ENCODE results near the gene COL4A6. TPM values are rescaled to one million over a fixed set of nuclear protein-coding genes. Genes with fewer than 3 reads are reported as not detected.
A peak's percentile ranks its signal among the peaks of the same experiment; 100 is the strongest.

Gene COL4A6
- total RNA-seq, 1 donor from 2014 or later, result 21.1 TPM

- FAIRE-seq (peak; percentile 13), DNase-seq (ENCODE audit: low read depth) (peak; percentile 67)
- Histone ChIP-seq H3K27me3 (ENCODE audit: control insufficient read depth, insufficient read depth, low read length) (no peaks in the 10 kb centered on the region), H3K4me3 (ENCODE audit: low read depth, low read length) (no peak overlapping the region), H3K36me3 (ENCODE audit: control insufficient read depth, insufficient read depth, low read length) (no peaks in the 10 kb centered on the region)
- TF ChIP-seq, protein P1, sequence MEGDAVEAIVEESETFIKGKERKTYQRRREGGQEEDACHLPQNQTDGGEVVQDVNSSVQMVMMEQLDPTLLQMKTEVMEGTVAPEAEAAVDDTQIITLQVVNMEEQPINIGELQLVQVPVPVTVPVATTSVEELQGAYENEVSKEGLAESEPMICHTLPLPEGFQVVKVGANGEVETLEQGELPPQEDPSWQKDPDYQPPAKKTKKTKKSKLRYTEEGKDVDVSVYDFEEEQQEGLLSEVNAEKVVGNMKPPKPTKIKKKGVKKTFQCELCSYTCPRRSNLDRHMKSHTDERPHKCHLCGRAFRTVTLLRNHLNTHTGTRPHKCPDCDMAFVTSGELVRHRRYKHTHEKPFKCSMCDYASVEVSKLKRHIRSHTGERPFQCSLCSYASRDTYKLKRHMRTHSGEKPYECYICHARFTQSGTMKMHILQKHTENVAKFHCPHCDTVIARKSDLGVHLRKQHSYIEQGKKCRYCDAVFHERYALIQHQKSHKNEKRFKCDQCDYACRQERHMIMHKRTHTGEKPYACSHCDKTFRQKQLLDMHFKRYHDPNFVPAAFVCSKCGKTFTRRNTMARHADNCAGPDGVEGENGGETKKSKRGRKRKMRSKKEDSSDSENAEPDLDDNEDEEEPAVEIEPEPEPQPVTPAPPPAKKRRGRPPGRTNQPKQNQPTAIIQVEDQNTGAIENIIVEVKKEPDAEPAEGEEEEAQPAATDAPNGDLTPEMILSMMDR (IDR thresholded peaks at IDR 0.05; ENCODE audit: insufficient read depth, low read length, severe bottlenecking), result no peak
Measured at GRCh38 chrX:108268434-108269080, 169.7 kb downstream of the COL4A6 start.

GRCh38 chrX:108267557-108267956, 170.7 kb downstream of the COL4A6 start:
- TF ChIP-seq, protein P1 (IDR thresholded peaks at IDR 0.05; ENCODE audit: insufficient read depth, low read length, severe bottlenecking), result no peak
- FAIRE-seq, result no peak
- DNase-seq (ENCODE audit: low read depth), result no peak
- H3K4me3 ChIP-seq (ENCODE audit: low read depth, low read length), result no peak overlapping the region
- no peaks in the 10 kb centered on the region for H3K27me3 ChIP-seq (ENCODE audit: control insufficient read depth, insufficient read depth, low read length)
- no peaks in the 10 kb centered on the region for H3K36me3 ChIP-seq (ENCODE audit: control insufficient read depth, insufficient read depth, low read length)

DNA sequence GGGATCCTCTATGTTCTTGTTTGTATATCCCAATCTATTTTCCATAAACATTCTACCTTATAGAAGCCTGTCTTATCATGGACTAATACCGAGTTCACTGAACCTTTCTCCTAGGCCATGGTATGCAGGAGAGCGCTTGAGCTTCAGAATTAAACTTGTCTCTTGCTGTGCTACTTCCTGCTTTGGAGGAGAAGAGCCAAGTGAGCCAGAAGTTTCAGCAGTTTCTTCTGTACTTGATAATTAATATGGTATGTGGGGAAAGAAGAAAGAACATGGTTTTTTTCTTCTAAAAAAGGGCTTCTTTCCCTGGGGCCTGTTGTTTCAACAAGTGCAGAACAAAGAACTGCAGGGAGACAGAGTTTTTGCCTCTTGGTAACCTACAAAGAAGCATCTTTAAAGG, 173.8 kb downstream of the COL4A6 start:
- H3K36me3 ChIP-seq (ENCODE audit: control insufficient read depth, insufficient read depth, low read length), result no peaks in the 10 kb centered on the region
- FAIRE-seq (no peak), DNase-seq (ENCODE audit: low read depth) (no peak)
- H3K27me3 ChIP-seq (ENCODE audit: control insufficient read depth, insufficient read depth, low read length), result no peaks in the 10 kb centered on the region
- TF ChIP-seq, protein P1 (IDR thresholded peaks at IDR 0.05; ENCODE audit: insufficient read depth, low read length, severe bottlenecking), result no peak
- H3K4me3 ChIP-seq (ENCODE audit: low read depth, low read length), result no peak overlapping the region

- no peaks in the 10 kb centered on the region for H3K36me3 ChIP-seq (ENCODE audit: control insufficient read depth, insufficient read depth, low read length)
- no peak overlapping the region for H3K4me3 ChIP-seq (ENCODE audit: low read depth, low read length)
- H3K27me3 ChIP-seq (ENCODE audit: control insufficient read depth, insufficient read depth, low read length), result no peaks in the 10 kb centered on the region
- TF ChIP-seq, protein P1 (IDR thresholded peaks at IDR 0.05; ENCODE audit: insufficient read depth, low read length, severe bottlenecking), result no peak
- DNase-seq (ENCODE audit: low read depth) (peak; percentile 94), FAIRE-seq (peak; percentile 72)
Measured at GRCh38 chrX:108261549-108262203, 176.5 kb downstream of the COL4A6 start.

DNA sequence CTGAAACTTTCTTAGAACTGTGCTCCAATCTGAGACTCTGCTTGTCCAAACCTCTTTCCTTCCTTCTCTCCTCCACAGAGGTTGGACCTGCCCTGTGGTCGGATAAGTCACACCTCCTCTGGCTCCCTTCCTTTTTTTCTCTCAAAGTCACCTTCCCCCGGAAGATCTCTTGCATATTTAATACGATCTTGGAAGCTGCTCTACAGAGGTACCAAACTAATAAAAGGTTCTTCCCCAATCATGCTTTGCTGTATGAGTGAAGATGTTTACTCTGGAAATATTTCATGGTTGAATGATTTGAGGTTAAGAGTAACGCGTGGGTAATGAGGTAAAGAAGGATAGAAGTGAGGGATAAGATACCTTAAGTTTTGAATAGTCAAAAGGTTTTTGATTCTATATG, 180.7 kb downstream of the COL4A6 start:
- TF ChIP-seq, protein P1 (IDR thresholded peaks at IDR 0.05; ENCODE audit: insufficient read depth, low read length, severe bottlenecking), result no peak
- FAIRE-seq (no peak), DNase-seq (ENCODE audit: low read depth) (peak; percentile 20)
- Histone ChIP-seq H3K27me3 (ENCODE audit: control insufficient read depth, insufficient read depth, low read length) (no peaks in the 10 kb centered on the region), H3K36me3 (ENCODE audit: control insufficient read depth, insufficient read depth, low read length) (no peaks in the 10 kb centered on the region), H3K4me3 (ENCODE audit: low read depth, low read length) (no peak overlapping the region)
